HUES64 (cell line): ENCODE data around the gene SERPINA7.
"Not testable (repeated sequence)": the region's sequence is repeated elsewhere in the genome, so short reads cannot be mapped to it uniquely, and the experiment has no call there.

Experiments used
- H3K27ac ChIP-seq: 2 replicates; pipeline ENCODE4 v1.7.0; 2013; ENCODE audit warnings: low read depth, low read length, inconsistent platforms
- H3K27me3 ChIP-seq: 2 replicates; pipeline ENCODE4 v1.6.1; 2013; ENCODE audit warnings: mild to moderate bottlenecking, low read length; ENCODE audit not compliant: insufficient read depth
- H3K36me3 ChIP-seq: 2 replicates; pipeline ENCODE4 v1.6.1; 2013; ENCODE audit warnings: mild to moderate bottlenecking, low read length; ENCODE audit not compliant: insufficient read depth
- H3K4me1 ChIP-seq: 2 replicates; pipeline ENCODE4 v1.6.1; 2013; ENCODE audit warnings: mild to moderate bottlenecking, low read length, moderate library complexity; ENCODE audit not compliant: insufficient read depth
- H3K4me3 ChIP-seq: 2 replicates; pipeline ENCODE4 v1.5.1; 2013; ENCODE audit warnings: mild to moderate bottlenecking, low read length, moderate library complexity
- H3K9ac ChIP-seq: 2 replicates; pipeline ENCODE4 v1.6.1; 2013; ENCODE audit warnings: mild to moderate bottlenecking, low read depth, low read length
- H3K9me3 ChIP-seq: 2 replicates; pipeline ENCODE4 v1.6.1; 2013; ENCODE audit warnings: low read depth, low read length; ENCODE audit not compliant: insufficient read depth
- WGBS: fragments of 150-250, 120-280 bp; methylation state at CpG from one replicate; pipeline ENCODE4 v1.1.7; 2013; ENCODE audit warnings: missing lambda C conversion rate; 5-methylcytosine and 5-hydroxymethylcytosine counted together

The SERPINA7 gene

DNA sequence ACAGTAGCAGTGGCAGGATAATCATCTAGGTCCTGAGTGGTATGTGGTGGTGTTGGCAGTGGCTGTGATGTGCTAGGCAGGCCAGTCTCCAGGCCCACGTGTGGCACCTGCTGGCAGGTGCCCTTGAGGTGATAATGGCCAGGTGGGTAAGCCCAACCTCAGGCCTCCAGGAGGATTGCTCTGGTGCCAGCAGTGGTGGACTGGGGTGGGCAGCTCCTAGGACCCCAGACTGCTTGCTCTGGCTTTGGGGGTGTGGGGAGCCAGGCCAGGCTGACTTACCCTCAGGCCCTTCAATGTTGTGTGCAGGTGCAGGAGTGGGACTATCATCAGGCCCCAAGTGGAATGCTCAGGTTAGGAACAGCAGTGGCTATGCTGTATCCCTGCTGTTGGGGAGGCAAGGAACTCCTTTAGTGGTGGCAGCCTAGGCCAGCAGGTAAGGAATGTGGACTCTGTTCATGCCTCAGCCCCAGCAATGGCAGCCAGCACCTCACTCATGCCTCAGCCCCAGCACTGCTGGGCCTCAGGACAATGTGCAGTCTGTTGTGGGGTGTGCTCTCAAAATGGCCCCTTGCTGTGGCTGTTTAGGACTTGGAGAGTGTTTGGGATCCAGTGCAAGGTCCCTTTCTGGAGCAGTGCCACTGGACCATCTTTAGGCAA is 24.3 kb downstream of the SERPINA7 start:
- Histone ChIP-seq H3K4me1 (no peaks in the 10 kb centered on the region), H3K9me3 (no peaks in the 10 kb centered on the region), H3K36me3 (no peaks in the 10 kb centered on the region), H3K27ac (no peak overlapping the region), H3K9ac (no peak overlapping the region), H3K27me3 (no peaks in the 10 kb centered on the region), H3K4me3 (no peak overlapping the region)
- 38% methylated on average over 1 of the region's 1 CpG for WGBS

DNA sequence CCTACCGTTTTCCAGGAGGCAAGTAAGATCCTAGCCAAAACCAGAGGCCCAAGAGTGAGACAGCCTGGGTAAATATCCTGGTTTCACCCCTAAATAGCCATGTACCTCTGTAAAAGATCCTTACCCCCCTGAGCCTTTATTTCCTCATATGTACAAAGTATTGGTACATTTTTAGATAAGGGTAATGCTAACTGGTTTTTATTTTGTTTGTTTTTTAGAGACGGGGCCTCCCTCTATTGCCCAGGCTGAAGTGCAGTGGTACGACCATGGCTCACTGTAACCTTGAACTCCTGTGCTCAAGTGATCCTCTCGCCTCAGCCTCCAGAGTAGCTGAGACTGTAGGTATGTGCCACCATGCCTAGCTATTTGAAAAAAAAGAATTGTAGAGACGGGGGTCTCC is 29.4 kb downstream of the SERPINA7 start:
- Histone ChIP-seq H3K27ac (no peak overlapping the region), H3K27me3 (no peaks in the 10 kb centered on the region), H3K9ac (no peak overlapping the region), H3K4me1 (no peaks in the 10 kb centered on the region), H3K9me3 (no peaks in the 10 kb centered on the region), H3K4me3 (no peak overlapping the region), H3K36me3 (no peaks in the 10 kb centered on the region)
- WGBS: 88% methylated on average over 5 of the region's 5 CpGs

DNA sequence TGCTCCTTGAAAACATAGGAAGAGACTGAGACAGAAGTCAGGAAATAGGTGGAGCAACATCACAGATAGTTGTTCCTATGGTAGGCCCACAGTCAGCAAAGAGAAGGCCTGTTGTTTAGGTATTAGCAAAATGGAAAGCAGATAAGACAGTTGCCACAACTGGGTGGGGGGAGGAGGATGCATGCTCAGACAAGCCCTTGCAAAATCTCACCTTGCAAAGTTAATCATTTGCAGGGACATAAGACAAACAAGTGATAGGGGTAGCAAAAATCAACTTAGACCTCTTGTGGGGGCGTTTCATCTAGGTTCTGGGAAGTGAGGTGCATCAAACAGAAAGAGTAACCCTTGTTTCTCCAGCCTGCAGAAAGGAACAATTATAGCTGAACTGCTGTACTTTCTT is 30.7 kb downstream of the SERPINA7 start:
- Histone ChIP-seq H3K27me3 (no peaks in the 10 kb centered on the region), H3K9me3 (no peaks in the 10 kb centered on the region), H3K36me3 (no peaks in the 10 kb centered on the region), H3K9ac (no peak overlapping the region), H3K4me1 (no peaks in the 10 kb centered on the region), H3K27ac (no peak overlapping the region), H3K4me3 (no peak overlapping the region)
- WGBS: 55% methylated on average over 1 of the region's 1 CpG

DNA sequence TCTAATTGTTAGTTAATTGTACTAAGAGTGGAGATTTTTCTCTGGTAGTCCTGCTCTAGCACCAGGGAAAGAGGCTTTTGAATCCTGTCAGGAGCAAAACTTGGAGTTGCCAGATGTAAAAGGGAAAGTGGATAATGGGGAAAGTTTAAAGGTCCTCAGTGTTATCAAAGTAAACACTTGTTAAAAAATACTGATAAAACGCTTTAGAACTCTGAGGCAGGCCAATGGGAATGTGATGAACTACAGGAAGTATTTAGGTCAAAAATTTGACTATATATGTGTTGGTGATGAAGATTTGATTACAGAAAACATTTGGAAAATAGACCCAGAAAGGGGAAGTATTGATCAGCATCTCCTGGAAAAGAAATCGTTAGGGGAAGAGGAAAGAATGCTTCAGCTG is 32.8 kb downstream of the SERPINA7 start:
- Histone ChIP-seq H3K9ac (no peak overlapping the region), H3K36me3 (no peaks in the 10 kb centered on the region), H3K4me1 (no peaks in the 10 kb centered on the region), H3K4me3 (no peak overlapping the region), H3K27me3 (no peaks in the 10 kb centered on the region), H3K9me3 (no peaks in the 10 kb centered on the region), H3K27ac (no peak overlapping the region)
- 82% methylated on average over 1 of the region's 2 CpGs for WGBS

DNA sequence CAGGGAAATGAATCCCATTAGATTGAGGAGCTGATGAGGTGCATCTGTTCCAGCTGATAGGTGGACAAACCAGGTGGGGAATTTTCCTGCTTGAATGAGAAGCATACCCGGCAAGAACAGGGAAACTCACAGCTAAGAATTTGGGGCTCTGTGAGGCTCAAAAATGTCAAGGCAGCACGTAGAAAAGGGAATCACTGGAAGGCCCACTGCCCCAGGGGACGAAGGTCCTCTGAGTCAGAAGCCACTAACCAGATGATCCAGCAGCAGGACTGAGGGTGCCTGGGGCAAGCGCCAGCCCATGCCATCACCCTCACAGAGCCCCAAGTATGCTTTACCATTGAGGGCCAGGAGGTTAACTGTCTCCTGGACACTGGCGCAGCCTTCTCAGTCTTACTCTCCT is 37.9 kb downstream of the SERPINA7 start:
- not testable (repeated sequence) for H3K9ac ChIP-seq, H3K4me3 ChIP-seq, H3K36me3 ChIP-seq, H3K9me3 ChIP-seq, H3K27me3 ChIP-seq, H3K27ac ChIP-seq, H3K4me1 ChIP-seq
- WGBS: 63% methylated on average over 5 of the region's 5 CpGs

DNA sequence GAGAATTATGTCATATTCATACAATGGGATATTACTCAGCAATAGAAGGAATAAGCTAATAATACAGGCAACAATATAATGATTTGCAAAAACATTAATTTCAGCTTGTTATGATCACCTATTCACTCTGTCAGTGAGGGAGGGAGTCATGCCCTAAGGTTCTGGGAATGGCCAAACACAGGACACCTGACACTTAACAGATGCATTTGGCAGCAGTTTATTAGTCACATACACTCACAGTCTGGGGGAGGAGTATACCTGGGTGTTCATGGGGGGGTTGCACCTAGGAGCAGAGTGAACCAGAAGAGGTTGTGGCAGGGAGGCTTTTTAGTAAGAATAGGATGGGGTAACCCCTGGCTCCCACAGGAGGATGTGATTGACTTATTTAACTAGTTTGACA is 38.3 kb downstream of the SERPINA7 start:
- Histone ChIP-seq H3K36me3 (no peaks in the 10 kb centered on the region), H3K9me3 (no peaks in the 10 kb centered on the region), H3K27me3 (no peaks in the 10 kb centered on the region), H3K27ac (no peak overlapping the region), H3K4me1 (no peaks in the 10 kb centered on the region), H3K9ac (no peak overlapping the region), H3K4me3 (no peak overlapping the region)

DNA sequence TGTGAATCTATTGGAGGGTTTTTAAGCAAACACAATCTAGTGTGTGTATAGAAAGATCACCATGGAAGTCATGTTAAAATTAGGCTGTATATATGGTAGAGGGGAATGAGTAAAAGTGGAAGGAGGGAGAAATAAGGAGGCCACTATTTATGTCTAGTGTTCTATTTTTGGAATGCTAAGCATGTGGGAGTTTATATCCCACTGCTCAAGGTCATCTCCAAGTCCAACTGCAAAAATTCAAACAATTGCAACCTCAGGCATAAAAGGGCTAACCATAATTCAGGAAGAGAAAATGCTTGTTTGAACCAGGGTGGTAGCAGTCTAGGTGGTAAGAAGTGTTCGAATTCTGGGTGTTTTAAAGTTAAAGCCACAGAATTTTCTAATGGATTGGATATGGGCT is 39.2 kb downstream of the SERPINA7 start:
- no peaks in the 10 kb centered on the region for H3K27me3 ChIP-seq
- no peaks in the 10 kb centered on the region for H3K9me3 ChIP-seq
- no peak overlapping the region for H3K4me3 ChIP-seq
- H3K36me3 ChIP-seq: no peaks in the 10 kb centered on the region
- no peak overlapping the region for H3K9ac ChIP-seq
- H3K4me1 ChIP-seq: no peaks in the 10 kb centered on the region
- WGBS: 38% methylated on average over 1 of the region's 1 CpG
- H3K27ac ChIP-seq: no peak overlapping the region

DNA sequence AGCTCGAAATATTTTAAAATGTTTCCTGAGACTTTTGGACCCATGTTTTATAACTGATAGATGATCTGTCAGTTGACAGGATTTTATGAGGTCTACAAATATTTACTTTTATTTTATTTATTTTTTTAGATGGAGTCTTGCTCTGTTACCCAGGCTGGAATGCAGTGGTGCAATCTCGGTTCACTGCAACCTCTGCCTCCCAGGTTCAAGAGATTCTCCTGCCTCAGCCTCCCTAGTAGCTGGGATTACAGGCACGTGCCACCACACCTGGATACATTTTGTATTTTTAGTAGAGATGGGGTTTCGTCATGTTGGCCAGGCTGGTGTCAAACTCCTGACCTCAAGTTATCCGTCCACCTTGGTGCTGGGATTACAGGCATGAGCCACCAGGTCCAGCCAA is 50.0 kb downstream of the SERPINA7 start:
- not testable (repeated sequence) for H3K27ac ChIP-seq, H3K9ac ChIP-seq, H3K36me3 ChIP-seq, H3K4me1 ChIP-seq, H3K27me3 ChIP-seq, H3K4me3 ChIP-seq, H3K9me3 ChIP-seq
- 90% methylated on average over 3 of the region's 5 CpGs for WGBS
